ENCODE results near the gene GMDS.

Gene GMDS

DNA sequence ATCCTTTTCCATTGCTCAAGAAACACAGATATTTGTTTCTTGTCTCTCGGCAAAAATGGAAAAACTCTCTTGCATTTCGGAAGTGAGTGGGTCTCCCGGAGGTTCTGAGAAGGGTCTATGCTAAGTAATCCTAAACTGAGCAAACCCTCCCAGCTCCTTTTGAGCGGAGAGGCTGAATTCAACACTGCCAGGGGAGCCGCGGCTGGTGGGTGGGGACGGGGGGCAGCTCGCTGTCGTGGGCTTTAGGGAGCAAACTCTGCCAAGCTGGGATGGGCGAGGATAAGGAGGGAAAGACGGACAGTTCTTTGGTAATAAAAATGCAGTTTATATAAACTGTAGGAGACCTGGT, 424.3 kb downstream of the GMDS start:
- no peak for DNase-seq

DNA sequence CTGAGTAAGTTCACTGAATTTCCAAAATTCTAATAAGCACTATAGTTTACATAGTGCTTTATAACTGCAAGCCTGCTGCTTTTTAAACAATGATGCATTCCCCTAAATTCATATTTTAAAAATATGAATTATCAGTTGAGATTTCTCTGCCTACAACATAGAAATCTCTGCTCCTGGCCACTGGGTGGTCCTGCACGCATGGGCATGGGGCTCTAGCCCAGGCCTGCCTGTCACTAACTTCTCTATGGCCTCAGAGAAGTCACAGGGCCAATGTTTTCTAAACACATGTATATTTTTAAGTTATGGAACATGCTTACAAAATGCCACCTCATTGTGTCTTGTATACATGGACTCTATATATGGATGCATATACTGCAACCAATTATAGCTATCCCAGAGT, 424.7 kb downstream of the GMDS start:
- no peak for DNase-seq

- no peak for DNase-seq
These were observed 425.2 kb downstream of the GMDS start for GRCh38 chr6:1820165-1820564.

DNA sequence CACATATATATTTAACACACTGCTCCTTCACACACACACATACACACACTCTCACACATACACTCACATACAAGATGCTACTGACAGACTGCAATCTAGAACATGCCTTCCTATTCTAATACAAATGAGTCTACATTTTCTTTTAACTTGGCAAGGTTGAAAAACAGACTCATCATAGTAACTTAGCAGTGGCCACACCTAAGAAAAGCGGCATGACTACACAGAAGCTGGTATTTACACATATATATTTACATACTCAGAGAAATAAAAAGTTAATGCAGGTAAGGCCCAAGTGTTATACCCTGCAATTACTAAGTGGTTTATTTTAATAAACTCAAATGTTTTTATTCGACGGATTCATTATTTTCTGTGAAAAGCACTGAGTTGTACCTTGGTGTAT, 426.4 kb downstream of the GMDS start:
- DNase-seq, result no peak

- DNase-seq, result no peak
These were observed 428.2 kb downstream of the GMDS start for GRCh38 chr6:1817033-1817761.

DNA sequence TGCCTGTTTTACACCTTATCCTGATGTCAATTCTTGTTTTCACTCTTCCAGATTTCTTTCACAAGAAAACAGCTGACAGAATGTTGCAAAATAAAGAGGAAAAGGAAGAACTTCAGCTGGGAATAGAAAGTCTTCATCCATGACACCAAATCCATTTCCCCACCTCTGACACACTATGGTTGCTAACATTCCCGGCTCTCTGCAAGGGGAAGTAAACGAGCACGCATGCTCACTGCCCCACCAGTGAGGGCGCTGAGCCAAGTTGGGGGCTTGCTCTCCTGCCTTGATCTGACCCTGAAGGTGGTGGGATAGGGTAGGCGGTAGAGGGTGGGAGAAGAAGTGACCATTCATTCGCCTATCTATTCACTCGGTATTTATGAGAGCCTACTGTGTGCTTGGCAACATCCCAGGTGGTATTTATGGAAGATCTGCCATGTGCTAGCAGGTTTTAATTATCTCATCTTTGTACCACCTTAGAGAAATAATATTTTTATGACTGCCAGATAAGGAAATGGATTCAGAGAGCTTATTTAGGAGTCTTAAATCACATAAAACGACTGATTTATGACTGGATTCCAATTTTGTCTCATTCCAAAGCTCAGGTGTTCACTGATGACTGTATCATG, 429.5 kb downstream of the GMDS start:
- DNase-seq, result no peak

DNA sequence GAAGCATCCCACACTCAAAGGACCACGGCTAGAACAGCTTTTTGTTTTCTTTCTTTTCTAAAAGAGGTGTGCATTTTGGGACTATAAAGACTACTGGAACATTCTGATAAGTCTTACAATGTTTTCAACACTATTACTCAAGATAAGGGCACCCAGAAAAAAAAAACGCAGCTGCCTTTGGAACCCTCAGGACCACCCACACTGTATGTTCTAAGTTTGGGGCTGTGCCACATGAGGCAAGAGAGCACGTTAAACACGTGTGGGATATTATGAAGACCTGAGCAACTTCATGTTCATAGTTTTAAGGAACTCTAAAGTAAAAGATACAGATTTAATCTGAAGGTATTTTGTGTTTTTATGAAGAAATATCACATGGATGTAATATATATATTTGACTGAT, 431.1 kb downstream of the GMDS start:
- no peak for DNase-seq

DNA sequence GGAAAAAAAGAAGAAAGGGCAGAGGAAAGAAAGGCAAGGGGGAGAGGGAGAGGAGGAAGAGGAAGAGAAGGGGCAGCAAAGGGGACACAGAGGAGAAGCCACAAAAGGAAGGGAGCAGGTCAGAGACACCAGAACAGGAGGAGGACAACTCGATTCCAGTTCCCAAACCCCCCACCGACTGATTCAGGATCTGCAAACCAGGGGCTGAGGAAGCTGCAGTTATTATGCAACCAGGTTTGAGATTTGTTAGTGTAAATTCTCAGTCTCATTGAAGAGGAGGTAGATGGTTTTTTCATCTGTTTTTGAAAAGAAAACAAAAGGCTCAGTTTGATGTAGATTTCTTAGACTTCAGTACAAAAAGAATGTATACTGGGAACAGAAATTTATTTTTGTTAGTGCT, 432.9 kb downstream of the GMDS start:
- no peak for DNase-seq

GRCh38 chr6:1812034-1812433, 433.4 kb downstream of the GMDS start:
- DNase-seq, result no peak

GRCh38 chr6:1810880-1811279, 434.5 kb downstream of the GMDS start:
- DNase-seq, result no peak

GRCh38 chr6:1809291-1809988, 436.0 kb downstream of the GMDS start:
- DNase-seq, result no peak

DNA sequence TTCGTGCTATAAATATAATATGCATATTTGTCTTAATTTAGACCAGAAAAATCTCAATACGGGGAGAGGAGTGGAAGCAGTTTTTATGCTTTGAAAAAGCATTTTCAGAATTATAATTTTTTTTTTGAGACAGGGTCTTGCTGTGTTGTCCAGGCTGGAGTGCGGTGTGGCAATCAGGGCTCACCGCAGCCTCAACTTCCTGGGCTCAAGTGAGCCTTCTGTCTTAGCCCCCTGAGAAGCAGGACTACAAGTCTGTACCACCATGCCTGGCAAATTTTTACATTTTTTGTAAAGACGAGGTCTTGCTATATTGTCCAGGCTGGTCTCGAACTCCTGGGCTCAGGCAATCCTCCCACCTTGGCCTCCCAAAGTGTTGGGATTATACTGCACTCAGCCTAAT, 438.5 kb downstream of the GMDS start:
- DNase-seq, result no peak

- DNase-seq, result no peak
These were observed 442.7 kb downstream of the GMDS start for GRCh38 chr6:1802491-1803395.

- DNase-seq, result no peak
These were observed 444.0 kb downstream of the GMDS start for GRCh38 chr6:1801401-1801800.

GRCh38 chr6:1800845-1801244, 444.6 kb downstream of the GMDS start:
- DNase-seq, result no peak

- DNase-seq, result no peak
These were observed 446.5 kb downstream of the GMDS start for GRCh38 chr6:1798965-1799325.

GRCh38 chr6:1798303-1798964, 447.0 kb downstream of the GMDS start:
- no peak for DNase-seq

- DNase-seq, result no peak
These were observed 447.6 kb downstream of the GMDS start for GRCh38 chr6:1797801-1798200.

- DNase-seq, result no peak
These were observed 448.5 kb downstream of the GMDS start for GRCh38 chr6:1796706-1797529.

GRCh38 chr6:1795910-1796309, 449.5 kb downstream of the GMDS start:
- no peak for DNase-seq

GRCh38 chr6:1792989-1793388, 452.4 kb downstream of the GMDS start:
- DNase-seq, result no peak

DNA sequence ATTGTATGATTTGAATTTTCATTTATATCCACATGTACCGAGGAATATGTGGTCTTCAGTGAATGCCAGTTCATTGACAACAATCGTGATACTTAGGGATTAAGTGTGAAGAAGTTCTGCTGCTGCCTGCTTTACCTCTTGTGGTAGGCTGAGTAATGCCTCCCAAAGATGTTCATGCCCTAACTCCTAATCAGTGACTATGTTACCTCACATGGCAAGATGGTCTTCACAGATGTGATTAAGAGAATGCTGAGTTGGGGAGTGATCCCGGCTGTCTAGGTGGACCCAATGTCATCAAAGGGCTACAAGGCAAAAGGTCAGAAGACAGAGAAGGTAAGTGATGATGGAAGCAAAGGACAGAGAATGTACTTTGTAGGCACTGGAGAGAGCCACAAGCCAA, 454.7 kb downstream of the GMDS start:
- no peak for DNase-seq
